GM21390 (cell line): ENCODE measurements around the gene ITGA11.

Experiments
- ATAC-seq: cut with Tn5 transposase; IDR thresholded peaks from one replicate; pipeline ENCODE4 v1.9.1; 2021; ENCODE audit not compliant: unreplicated experiment

Gene ITGA11

DNA sequence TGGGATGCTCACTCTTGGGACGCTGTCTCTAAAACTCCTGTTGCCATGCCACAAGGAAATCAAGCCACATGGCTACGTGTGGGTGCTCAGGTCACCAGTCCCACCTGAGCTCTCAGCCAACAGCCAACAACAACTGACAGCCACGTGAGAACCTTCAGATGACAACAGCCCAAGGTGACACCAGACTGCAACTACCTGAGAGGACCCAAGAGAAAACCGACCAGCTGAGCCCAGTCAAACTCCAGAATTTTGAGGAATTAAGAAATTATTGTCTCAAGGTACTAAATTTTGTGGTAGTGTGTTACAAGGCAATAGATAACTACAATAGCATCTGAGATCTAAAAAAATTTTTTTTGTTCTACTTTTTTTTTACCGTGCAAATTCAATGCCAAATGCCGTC, 75.2 kb downstream of the ITGA11 start:
- no peak for ATAC-seq

DNA sequence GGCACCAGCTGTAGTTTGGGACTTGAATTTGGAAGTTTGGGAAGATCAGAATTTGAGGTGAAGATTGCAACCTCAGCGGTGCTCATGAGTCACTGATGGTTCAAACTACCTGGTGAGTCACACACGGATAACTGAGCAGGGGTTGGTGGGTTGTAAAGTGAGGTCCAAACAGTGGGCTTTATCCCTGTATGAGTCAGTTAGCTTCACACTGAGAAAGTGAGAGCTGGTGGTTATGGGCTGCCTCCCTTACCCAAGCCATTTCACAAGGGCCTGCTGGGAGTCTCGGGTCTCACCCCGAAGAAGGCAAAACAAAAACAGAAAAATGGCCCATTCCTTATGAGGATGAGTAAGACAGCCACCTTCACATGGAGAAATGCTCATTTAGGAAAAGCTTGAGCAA, 77.0 kb downstream of the ITGA11 start:
- ATAC-seq = no peak

DNA sequence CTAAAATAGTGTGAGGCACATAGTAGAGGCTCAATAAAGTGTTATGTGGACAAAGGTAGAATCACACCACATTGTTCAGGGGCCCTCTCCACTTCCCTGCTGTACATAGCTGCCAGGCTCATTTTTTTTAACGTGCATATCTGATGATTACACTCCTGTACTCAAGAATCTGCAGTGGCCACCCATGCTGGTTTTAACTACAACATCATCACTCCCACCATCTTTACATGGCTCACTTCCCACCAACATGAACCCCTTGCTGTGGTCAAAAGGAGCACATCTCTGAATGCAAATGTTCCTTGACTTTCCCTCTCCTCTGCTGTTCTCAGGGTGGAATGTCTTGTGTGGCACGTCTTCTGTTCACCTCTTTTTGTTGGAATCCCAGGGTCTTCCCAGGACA, 77.7 kb downstream of the ITGA11 start:
- ATAC-seq = no peak

DNA sequence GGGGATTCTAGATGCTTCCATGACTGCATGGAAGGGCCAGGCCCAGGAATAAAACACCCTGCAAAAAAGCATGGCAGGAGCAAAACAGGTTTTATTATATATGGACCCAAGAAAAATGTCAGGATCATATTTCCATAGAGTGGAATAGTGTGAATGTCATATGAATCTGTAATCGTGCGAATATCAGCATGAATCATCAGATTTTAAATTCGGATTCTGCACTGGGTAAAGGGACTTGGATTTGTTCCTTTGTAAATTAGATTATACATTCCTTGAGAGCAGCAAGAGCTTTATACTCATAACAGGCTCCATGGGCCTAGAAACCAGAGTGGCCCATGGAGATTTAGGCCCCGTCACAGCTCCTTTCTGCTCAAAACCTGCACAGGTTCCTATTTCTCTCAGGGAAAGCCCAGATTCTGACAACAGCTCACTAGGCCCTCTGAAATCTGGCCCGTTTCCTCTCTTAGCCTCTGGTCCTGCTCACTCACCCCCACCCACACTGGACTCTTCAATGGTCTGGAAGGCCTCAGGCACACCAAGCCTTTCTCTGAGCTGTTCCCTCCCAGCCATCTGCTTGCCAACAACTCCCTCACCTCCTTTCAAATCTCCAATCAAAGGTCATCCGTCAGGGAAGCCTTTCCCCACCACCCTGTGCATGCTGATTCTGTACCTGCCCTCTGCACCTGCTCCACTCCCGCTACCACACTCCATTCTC, 78.4 kb downstream of the ITGA11 start:
- no peak for ATAC-seq

DNA sequence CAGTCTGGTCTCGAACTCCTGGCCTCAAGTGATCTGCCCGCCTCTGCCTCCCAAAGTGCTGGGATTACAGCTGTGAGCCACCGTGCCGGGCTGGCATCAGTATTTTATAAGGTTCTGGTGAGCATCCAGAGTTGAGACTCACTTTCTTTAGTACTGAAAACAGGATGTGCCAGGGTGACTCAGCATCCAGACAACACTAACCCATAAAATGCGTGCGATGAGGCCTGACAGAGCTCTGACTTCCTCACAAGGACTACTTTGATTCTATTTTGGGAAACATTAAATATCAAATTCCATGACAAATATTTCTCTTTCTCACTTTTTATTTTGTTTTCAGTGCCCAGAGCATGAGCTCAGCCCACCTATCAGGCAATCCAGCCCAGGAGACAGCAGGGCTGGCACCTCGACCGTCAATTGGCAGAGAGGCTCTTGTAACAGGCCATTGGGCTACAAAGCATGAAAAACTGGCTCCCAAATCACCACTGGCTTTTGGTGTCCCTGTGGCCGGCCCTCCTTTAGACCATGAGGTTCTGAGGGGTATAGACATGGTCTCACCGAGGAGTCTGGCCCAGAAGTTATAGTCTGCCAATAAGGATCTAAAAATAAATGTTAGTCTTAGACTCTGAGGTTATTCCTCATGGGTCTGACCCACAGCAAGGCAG, 79.4 kb downstream of the ITGA11 start:
- no peak for ATAC-seq

DNA sequence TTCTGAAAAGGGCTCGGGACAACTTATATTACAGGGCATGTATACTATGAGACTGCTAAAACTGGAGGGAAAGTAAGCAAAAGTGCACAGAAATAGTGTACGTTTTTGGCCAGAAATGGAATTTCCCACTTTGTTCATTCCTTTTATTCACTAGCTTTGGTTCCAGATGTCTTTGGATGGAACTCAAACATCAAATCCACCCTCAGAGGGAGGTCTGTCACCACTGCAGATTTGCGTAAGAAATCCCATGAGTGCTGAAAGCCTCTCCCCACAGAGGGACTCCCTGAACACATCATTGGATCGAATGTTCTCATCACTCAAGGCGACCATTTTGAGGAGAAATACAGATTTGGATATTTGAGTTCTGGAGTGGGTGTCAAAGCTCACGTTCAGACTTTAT, 82.8 kb downstream of the ITGA11 start:
- no peak for ATAC-seq

DNA sequence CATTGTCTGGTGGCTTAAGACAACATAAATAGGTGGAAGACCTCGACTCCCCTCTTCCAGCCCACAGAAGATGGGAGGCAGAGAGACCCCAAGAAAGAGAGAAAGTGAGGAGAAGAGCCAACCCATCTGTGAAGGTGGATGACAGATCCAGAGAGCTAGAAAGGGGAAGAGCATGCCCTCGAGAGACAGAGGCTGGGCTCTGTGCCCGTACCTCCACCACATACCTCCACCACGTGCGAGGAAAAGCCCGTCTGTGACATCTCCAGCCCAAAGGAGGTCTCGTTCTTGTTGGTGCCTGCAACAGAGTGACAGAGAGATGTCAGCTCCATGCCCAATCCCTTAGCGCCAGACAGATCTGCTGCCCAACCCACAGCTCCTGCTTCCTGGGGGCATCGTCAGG, 83.4 kb downstream of the ITGA11 start:
- no peak for ATAC-seq

DNA sequence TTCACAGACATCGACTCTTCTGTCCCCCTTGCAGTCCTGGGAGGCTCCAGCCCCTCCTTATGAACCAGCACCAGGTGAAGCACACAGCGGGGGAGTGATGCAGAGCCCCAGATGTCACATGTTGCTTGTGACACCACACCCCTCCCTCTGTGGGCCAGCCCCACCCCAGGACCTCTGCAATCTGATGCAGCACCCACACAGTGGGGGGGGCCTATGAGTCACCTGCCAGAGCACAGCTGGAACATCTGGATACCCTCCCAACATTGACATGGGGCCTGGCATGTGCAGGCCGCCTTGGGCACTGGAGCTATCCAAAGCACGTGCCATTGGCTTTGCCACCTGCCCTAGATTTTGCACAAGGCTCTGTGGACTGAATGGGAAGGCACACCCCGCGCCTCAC, 83.9 kb downstream of the ITGA11 start:
- no peak for ATAC-seq

DNA sequence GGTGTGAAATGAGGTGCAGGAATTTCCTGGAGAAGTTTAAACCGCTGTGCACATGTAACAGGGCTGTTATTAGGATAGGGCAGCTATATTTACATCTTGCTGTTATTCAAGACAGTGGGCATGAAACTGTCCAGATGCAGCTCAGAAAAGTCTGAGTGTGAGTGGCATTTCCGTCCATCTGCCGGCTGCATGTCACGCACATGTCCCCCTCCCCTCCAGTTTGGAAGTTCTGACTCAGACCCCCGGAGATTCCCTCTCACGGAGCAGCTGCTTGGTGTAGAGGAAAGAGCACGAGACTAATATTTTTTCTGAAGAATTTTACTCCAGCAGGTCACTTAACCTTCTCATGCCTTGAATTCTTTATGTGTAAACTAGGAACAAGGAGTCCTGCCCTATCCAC, 84.6 kb downstream of the ITGA11 start:
- no peak for ATAC-seq

DNA sequence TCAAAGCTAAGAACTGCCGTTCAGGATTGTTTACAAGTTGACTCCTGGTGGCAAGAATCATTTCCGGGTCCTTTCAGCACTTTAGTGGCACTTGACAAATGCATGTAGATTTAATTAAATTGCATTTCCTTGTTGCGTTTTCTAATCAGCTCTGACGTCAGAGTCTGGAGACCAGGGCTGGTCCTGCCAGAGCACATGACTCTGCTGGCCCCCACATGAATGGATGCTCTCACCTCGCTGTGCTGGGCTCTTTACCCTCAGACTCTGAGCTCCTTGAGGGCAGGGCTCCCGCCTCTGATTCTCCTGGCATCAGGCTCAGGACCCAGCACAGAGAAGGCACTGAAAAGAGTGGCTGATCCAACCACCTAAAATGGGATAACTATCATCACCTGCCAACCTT, 85.0 kb downstream of the ITGA11 start:
- no peak for ATAC-seq

DNA sequence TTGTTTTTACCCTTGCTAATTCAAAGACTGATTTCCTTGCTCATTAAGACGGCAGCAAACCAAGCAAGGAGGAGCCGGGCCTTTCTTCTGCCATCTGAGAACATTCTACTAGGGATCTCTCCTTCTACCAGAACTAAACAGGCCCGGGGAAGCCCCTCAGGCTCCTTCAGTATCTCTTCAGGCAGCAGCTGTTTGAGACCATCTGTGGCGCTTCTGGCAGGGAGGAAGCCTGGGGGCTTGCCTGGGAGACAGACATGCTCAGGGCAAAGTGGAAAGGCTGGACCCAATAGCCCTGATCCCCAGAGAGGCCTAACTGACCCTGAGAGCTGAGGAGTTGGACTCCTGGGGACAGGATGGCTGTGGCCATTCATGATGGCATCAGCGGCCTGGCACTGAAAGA, 86.5 kb downstream of the ITGA11 start:
- no peak for ATAC-seq

DNA sequence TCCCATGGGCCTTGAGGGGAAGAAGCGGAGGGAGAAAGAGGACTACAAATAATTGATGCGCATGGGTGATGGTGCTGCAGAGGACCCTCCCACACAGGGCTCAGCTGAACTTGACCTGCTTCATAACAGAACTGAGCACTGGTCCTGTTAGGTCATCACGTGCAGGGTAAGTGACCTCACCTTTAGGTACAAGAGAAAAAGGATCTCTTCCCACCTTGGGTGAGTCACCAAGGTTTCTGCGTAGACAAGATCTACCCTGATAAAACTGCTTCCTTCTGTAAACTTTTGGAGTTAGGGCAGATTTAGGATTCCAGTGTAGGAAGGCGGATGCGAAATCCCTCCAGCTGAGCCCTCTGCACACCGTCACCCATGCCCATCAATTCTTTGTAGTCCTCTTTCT, 87.4 kb downstream of the ITGA11 start:
- no peak for ATAC-seq

DNA sequence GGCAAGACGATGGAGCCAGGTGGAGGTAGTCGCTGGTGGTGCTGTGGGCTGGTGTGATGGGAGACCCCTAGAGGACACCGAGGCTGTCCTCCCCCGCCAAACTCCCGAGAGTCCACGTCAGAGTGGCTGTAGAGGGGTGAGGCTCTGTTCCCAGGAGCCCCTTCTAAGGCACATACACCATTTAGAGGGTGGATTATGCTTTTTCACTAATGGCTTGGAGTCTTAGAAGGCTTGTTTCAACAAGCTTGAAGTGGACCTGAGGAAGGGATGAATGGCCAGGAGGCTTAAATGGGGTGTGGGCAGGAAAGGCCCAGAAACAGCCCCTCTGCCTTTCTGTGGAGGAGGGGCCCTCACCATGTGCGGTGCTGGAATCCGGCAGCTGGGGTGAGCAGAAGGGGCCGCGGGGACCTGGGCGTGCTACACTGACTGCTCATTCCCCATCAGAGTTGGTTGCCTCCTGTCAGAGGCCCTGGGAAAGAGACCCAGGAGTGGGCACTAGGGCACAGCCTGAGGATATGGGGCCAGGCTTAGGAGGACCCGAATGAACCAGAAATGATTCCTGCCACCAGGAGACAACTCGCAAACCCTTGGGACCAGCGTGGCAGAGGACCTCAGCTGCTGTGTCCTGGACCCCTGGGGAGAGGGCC, 88.3 kb downstream of the ITGA11 start:
- no peak for ATAC-seq

DNA sequence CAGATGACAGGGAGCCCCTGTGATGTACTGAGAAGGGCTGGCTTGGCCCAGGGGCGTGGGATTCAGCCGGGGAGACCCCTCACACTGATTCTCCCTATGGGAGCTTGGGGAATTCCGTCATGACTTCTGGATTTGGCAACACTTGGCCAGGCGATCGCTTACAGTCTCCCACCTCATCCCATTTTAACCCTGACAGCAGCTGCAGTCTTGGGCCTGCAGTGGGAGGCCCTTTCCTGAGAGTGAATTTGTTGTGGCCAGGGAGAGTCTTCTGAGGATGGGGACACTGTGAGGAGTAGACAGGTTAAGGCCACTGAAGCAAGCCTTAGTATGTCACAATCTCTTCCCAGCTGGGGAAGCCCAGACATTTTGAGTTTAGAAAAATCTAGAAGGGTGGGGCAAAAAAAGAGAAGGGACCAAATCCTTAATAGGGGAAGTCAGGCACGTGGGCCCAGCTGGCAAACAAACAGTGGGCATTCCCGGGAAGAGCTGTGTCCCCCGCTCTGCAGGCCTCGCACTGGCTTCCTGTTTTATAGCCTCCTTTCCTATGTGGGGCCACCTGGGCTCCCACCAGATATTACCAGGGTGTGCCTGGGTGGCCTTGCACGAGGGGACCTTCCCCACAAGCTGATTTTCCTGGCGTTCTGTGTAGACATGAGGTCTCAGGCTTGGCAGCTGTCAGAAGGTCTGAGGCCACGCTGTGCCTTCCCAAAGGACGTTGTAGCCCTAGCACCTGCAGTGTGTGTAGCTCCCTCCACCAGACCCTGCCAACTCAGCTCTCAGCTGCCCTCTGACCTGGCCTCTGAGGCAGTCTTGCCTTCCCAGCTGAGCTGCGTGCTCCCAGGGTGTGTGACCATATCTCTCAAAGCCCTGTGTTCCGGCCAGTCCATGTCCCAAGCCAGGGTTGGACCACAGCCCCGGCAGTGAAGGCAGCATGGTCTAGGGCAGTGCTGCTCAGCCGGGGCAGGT, 89.9 kb downstream of the ITGA11 start:
- no peak for ATAC-seq

DNA sequence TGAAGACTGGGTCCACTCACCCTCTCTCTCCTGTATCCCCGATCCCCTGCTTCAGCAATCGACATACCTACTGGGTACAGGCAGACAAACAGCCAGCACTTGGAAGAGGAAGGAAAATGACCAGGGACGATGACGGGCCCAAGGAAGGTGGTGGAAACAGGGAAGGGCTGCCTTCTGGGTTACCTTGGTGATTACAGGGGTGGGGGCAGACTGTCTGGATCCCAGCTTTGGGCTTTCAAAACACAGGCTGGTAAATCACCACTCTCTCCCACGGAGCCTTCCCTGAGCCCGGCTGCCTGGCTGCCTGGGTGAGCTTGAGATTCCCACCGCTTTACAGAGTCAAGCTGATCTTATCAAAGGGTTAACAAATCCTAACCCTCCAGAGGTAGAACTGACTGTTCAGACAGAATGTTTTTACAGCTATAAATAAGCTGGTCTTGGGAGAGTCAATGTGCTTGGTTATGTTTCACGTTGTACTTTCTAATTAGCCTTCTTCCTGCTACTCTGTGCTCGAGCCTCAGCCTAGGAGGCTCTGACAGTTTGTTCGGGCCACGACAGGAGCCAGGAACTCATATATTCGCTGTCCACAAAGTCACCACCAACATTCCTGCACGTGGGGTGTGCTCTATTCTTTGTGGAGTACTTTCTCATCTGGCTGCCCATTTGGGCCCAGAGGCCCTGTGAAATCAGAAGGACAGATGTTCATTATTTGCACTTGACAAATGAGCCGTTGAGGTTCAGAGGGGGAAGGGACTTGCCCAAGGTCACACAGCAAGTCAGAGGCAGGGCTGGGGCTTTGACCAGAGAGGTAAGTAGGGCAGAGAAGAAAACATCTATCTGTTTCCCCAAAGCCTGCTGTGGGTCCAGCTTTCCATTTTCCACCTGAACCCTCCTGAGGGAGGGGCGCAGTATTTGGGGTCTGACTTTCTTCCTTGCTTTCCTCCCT, 91.0 kb downstream of the ITGA11 start:
- ATAC-seq = no peak

DNA sequence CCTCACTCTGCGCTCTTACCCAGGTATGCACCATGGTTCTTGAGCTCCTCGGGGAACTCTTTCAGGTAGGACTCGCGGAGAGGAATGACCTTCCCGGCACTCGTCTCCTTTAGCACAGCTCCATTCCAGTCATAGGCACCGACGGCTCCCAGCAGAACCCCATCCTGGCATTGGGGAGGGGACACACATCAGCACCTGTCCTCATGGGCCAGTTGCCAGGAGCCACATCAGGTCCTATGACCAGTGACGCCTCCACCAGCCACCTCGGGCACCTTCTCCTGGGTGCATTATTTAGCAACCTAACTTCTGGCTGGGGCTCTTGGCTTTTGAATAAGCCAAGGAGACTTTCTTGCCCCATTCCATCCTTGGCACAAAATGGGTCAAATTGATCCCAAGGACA, 92.5 kb downstream of the ITGA11 start:
- no peak for ATAC-seq

DNA sequence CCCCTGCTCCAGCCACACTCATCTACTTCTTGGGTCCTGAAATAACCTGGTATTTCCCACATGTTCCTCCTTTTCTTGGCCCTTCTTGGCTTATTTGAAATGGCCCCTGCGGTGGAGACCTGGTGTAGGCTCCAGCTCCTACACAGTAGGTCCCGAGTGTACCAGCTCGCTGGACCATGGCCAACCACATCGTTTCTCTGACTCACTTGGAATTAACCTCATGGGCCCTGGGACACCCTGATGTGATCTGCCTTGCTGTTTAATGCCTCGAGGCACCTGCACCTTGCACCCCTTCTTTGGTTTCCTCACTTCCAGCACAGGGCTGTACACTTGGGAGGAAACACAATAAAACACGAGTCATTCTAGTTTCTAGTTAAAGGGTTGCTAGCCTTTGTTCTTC, 94.1 kb downstream of the ITGA11 start:
- no peak for ATAC-seq

DNA sequence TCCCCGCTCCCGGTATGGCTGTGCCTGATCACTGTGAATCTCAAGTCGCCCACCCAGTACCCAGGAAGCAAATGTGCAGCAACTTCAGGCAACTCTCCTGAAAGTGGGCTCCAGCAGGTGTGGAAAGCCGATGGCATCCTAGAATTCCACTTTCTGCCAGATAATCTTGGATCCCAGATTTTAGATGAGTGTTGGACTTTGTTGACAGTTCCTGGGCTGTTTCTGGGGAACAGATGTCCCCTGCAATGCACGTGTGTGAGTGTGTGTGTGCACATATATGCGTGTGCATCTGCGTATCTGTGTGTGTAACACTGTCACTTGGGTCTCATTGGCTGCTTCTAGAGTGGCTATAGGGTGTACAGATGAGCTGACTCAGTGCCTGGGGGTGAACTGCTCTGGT, 95.4 kb downstream of the ITGA11 start:
- ATAC-seq = no peak

DNA sequence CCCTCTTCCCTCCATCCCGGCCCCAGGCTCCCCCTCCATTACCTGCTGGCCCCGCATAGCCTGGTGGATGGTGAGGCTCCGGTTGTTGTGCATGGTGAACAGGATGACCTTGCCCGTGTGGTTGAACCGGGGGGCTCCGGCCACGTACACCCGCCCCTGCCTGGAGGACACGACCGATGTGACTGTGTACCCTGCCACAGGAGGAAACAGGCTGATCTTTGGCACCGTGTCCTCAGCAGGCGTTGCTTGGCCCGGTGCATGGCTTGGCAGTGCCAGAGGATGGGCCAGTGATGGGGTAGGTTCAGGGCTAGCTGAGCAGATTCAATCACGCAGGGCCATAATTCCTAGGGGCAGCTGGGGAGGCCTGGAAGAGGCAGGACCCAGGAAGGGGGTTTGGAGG, 96.3 kb downstream of the ITGA11 start:
- ATAC-seq = no peak

DNA sequence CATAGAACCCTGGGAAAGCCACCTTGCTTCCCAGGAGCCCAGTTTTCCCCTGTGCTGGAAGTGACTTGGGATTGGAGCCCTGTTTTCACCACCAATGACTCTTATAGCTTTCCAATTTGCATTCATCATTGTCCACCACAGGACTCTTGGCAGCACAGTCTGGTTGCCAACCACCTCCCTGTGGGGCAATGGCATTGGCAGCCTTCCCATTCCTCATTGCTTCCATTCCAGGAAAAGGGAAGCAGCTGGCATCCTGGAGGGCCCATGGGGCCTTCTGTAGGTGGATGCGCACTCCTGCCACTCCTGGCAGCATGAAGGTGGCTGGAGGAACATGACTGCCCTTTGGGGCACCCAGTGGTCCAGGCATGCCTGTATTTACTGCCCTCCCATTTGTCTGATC, 96.7 kb downstream of the ITGA11 start:
- ATAC-seq = no peak
